Calu3 (cell line): ENCODE data around the gene GAB3. TPM values are rescaled to one million over a fixed set of nuclear protein-coding genes. Genes with fewer than 3 reads are reported as not detected.

Source experiments
- BruUV-seq: library from RNA; stranded (reverse); fragments of 400-500 nt; replicated peaks from 2 replicates; lab custom pipeline; 2021; lab: Mats Ljungman, UMichigan
- CTCF ChIA-PET: fragments of 300-600 bp; sonication (Branson Sonifier 250); formaldehyde crosslinking; loops from one replicate; lab custom pipeline; 2022; ENCODE audit warnings: antibody characterized with exemption; lab: Charles Lee
- DNase-seq: peaks from one replicate; pipeline ENCODE4 v3.0.0; 2022
- H3K27ac Mint-ChIP-seq: one replicate; pipeline ENCODE4 v1.8.0; 2022; ENCODE audit warnings: mixed read lengths; ENCODE audit not compliant: unreplicated experiment
- H3K27me3 Mint-ChIP-seq: one replicate; pipeline ENCODE4 v1.8.0; 2022; ENCODE audit warnings: mixed read lengths; ENCODE audit not compliant: unreplicated experiment
- H3K36me3 Mint-ChIP-seq: one replicate; pipeline ENCODE4 v1.8.0; 2022; ENCODE audit warnings: mild to moderate bottlenecking, moderate library complexity, mixed read lengths; ENCODE audit not compliant: insufficient read depth, unreplicated experiment
- H3K4me1 Mint-ChIP-seq: one replicate; pipeline ENCODE4 v1.8.0; 2022; ENCODE audit warnings: mild to moderate bottlenecking, low read depth, mixed read lengths; ENCODE audit not compliant: unreplicated experiment
- H3K4me3 Mint-ChIP-seq: one replicate; pipeline ENCODE4 v1.8.0; 2022; ENCODE audit warnings: mild to moderate bottlenecking, low read depth, moderate library complexity, mixed read lengths; ENCODE audit not compliant: unreplicated experiment
- H3K9me3 Mint-ChIP-seq: one replicate; pipeline ENCODE4 v1.8.0; 2022; ENCODE audit warnings: low read depth, mixed read lengths; ENCODE audit not compliant: unreplicated experiment
- intact Hi-C: fragments of 100-400 bp; cut with micrococcal nuclease; formaldehyde crosslinking; loops from one replicate; pipeline ENCODE4 v1.10.0; 2022; ENCODE audit not compliant: unreplicated experiment
- total RNA-seq: library from RNA; stranded (reverse); gene quantifications from 2 replicates; pipeline ENCODE4 v1.2.3, GENCODE V29; 2022
- TF ChIP-seq, protein P1 (sequence below): fragments of 200-600 bp; IDR thresholded peaks from one replicate; pipeline ENCODE4 v1.8.0; 2022; ENCODE audit warnings: antibody characterized with exemption; ENCODE audit not compliant: unreplicated experiment

Gene GAB3
- total RNA-seq, 1 experiment from 2014 or later, result not detected

DNA sequence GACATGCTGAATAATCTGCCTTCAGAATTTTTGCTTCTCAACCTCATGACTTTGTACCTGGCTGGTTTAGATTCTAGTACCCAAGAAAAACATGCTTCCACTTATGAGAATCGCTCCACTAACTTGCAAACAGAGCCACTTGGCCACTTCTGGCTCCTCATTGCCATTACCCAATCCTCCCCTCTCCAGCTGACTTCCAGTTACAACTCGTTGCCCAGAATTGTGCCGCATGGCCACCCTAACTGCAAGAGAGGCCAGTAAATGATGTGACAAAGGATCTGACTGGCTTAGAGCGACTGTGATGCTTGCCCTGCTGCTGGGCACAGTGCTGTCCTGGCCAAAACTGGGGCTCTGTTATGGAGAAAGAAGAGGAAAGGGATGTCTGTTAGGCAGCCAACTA is 7.8 kb upstream of the GAB3 start:
- CTCF ChIA-PET, result interaction anchor here (1.0 kb wide), 1 partner anchor 10 kb away, joined by 3 read pairs; no protein-coding TSS in a partner anchor

DNA sequence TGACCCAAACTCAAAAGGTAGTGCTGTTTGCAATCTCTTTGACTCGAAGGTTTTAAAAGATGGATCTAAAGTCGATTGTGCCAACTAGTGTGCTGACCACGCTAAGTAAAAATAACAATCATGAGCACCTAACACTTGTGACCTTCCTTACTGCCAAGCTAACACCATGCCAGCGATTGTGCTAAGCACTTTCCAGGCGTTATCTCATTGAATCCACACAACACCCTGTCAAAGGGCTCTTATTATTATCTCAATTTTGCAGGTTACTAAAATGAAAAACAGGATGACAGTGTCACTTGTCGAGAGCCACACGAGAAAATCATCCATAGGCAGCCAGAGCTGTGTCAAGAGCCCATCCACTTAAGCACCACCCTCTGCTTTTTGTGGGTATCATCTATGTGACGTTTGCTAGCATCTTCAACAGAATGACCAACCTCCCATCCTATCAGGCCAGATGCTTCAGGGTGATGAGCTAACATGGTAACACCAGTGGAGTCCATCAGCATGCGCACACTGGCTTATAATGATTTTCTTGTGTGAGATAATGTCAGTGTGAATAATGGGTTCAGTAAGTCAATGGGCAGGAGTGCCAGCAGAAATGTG is 893 bp upstream of the GAB3 start:
- intact Hi-C loops, result no loop called here
- no peak for DNase-seq
- no peak overlapping the region for H3K4me3 Mint-ChIP-seq
- no TSS peak for BruUV-seq
- H3K27me3 Mint-ChIP-seq, result peaks cover 61% of the 10 kb centered on the region
- no peaks in the 10 kb centered on the region for H3K9me3 Mint-ChIP-seq
- H3K4me1 Mint-ChIP-seq, result no peaks in the 10 kb centered on the region
- TF ChIP-seq, protein P1, sequence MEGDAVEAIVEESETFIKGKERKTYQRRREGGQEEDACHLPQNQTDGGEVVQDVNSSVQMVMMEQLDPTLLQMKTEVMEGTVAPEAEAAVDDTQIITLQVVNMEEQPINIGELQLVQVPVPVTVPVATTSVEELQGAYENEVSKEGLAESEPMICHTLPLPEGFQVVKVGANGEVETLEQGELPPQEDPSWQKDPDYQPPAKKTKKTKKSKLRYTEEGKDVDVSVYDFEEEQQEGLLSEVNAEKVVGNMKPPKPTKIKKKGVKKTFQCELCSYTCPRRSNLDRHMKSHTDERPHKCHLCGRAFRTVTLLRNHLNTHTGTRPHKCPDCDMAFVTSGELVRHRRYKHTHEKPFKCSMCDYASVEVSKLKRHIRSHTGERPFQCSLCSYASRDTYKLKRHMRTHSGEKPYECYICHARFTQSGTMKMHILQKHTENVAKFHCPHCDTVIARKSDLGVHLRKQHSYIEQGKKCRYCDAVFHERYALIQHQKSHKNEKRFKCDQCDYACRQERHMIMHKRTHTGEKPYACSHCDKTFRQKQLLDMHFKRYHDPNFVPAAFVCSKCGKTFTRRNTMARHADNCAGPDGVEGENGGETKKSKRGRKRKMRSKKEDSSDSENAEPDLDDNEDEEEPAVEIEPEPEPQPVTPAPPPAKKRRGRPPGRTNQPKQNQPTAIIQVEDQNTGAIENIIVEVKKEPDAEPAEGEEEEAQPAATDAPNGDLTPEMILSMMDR, result no peak
- CTCF ChIA-PET, result interaction anchor here (2.2 kb wide), 1 partner anchor 11 kb away, joined by 11 read pairs; the partner anchor contains the start of gene DKC1
- no peaks in the 10 kb centered on the region for H3K36me3 Mint-ChIP-seq
- H3K27ac Mint-ChIP-seq, result no peak overlapping the region

More for the DNA sequence above, 7.8 kb upstream of the GAB3 start:
- H3K4me1 Mint-ChIP-seq, result no peaks in the 10 kb centered on the region
- BruUV-seq, result no TSS peak
- intact Hi-C loops, result no loop called here
- H3K27me3 Mint-ChIP-seq, result peaks cover 18% of the 10 kb centered on the region
- TF ChIP-seq, protein P1, result no peak
- H3K36me3 Mint-ChIP-seq, result peaks cover 20% of the 10 kb centered on the region
- DNase-seq, result no peak
- no peaks in the 10 kb centered on the region for H3K9me3 Mint-ChIP-seq
- H3K4me3 Mint-ChIP-seq, result no peak overlapping the region
- no peak overlapping the region for H3K27ac Mint-ChIP-seq

DNA sequence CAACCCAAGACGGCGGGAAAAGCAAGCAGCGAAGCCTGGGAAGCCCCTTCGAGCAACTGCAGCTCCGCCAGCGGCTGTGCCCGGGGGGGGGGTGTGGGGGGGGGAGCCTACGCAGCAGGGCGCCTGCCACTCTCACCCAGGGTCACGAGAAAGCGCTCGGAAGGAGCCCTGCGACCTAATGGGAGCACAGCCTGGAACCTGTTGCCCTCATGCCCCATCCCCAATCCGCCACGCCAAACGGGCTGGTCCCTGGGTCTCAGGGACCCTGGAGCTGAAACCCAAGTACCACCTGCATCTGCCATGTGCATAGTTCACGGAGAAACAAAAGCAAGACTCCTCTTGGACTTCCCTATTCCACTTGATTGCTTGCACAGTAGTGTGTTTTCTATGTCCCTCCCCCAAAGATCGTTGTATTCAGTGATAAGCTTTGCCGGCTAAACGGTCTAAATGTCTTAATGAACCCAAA is 359 bp upstream of the GAB3 start:
- no peak overlapping the region for H3K27ac Mint-ChIP-seq
- no peak overlapping the region for H3K4me3 Mint-ChIP-seq
- no peaks in the 10 kb centered on the region for H3K36me3 Mint-ChIP-seq
- no peaks in the 10 kb centered on the region for H3K4me1 Mint-ChIP-seq
- TF ChIP-seq, protein P1, result no peak
- intact Hi-C loops, result no loop called here
- H3K9me3 Mint-ChIP-seq, result no peaks in the 10 kb centered on the region
- DNase-seq, result no peak
- CTCF ChIA-PET, result interaction anchor here (2.2 kb wide), 1 partner anchor 12 kb away, joined by 11 read pairs; the partner anchor contains the start of gene DKC1
- BruUV-seq, result no TSS peak
- H3K27me3 Mint-ChIP-seq, result peaks cover 61% of the 10 kb centered on the region

DNA sequence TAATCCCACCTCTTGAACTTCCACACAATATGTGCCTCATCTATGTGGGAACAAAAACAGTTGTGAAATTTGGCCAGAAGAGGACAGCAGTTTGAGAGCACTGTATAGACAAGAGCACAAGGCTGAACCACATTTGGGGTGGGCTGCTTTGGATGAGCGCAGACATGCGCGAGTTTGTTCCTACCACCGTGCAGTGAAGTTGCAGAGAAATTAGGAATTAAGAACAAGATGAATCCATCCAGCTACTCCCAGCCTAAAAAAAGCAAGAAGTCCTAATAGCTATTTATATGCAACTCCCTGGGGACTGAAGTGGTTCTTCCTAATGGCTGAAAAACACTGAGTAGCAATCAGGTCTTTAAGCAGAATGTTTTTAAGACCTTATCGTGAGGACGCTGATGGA is 1.0 kb downstream of the GAB3 start:
- TF ChIP-seq, protein P1, result no peak
- intact Hi-C loops, result loop anchor here (2.0 kb wide), 1 partner anchor 91 kb away; no protein-coding TSS in a partner anchor
- H3K27ac Mint-ChIP-seq, result no peak overlapping the region
- peaks cover 54% of the 10 kb centered on the region for H3K27me3 Mint-ChIP-seq
- CTCF ChIA-PET, result interaction anchor here (1.0 to 2.2 kb wide), 2 partner anchors 13 to 91 kb away, joined by 3 to 11 read pairs; partner anchors contain the start of gene DKC1
- H3K4me1 Mint-ChIP-seq, result no peaks in the 10 kb centered on the region
- no peaks in the 10 kb centered on the region for H3K9me3 Mint-ChIP-seq
- no TSS peak for BruUV-seq
- no peaks in the 10 kb centered on the region for H3K36me3 Mint-ChIP-seq
- no peak for DNase-seq
- no peak overlapping the region for H3K4me3 Mint-ChIP-seq
